ENCODE measurements around the gene GSG1L.

Gene GSG1L

GRCh38 chr16:27805828-27806351 is 257.6 kb downstream of the GSG1L start:
- no peak for DNase-seq

- no peak for DNase-seq
These were observed 259.6 kb downstream of the GSG1L start for GRCh38 chr16:27803775-27804549.

GRCh38 chr16:27802664-27803439 is 260.7 kb downstream of the GSG1L start:
- DNase-seq = no peak

GRCh38 chr16:27801289-27801945 is 262.1 kb downstream of the GSG1L start:
- DNase-seq = no peak

GRCh38 chr16:27800817-27801216 is 262.7 kb downstream of the GSG1L start:
- DNase-seq = no peak

- no peak for DNase-seq
These were observed 263.6 kb downstream of the GSG1L start for GRCh38 chr16:27799896-27800295.

- DNase-seq = no peak
These were observed 265.3 kb downstream of the GSG1L start for GRCh38 chr16:27798241-27798640.

- DNase-seq = peak; percentile 9
These were observed 267.4 kb downstream of the GSG1L start for GRCh38 chr16:27795992-27796614.

GRCh38 chr16:27793249-27793622 is 270.3 kb downstream of the GSG1L start:
- no peak for DNase-seq

GRCh38 chr16:27792486-27793248 is 270.8 kb downstream of the GSG1L start:
- no peak for DNase-seq

- DNase-seq = no peak
These were observed 272.2 kb downstream of the GSG1L start for GRCh38 chr16:27791404-27791719.

- no peak for DNase-seq
These were observed 272.7 kb downstream of the GSG1L start for GRCh38 chr16:27790546-27791403.

GRCh38 chr16:27789595-27790241 is 273.8 kb downstream of the GSG1L start:
- no peak for DNase-seq

GRCh38 chr16:27789150-27789549 is 274.4 kb downstream of the GSG1L start:
- no peak for DNase-seq

GRCh38 chr16:27787665-27788064 is 275.8 kb downstream of the GSG1L start:
- DNase-seq = no peak

GRCh38 chr16:27786923-27787625 is 276.4 kb downstream of the GSG1L start:
- DNase-seq = no peak

GRCh38 chr16:27786221-27786922 is 277.1 kb downstream of the GSG1L start:
- no peak for DNase-seq

GRCh38 chr16:27785307-27785678 is 278.2 kb downstream of the GSG1L start:
- no peak for DNase-seq

Measured in NCI-H146 (cell line).